ENCODE measurements around the gene FNDC5.

Gene FNDC5

GRCh38 chr1:32874860-32875752 lies 4.4 kb upstream of the FNDC5 start:
- in situ Hi-C loops (cut with HindIII; ENCODE audit: low pct_unique_long_range_greater_than_20kb, low sequenced_read_pairs) = no loop called here
- no peak for TF ChIP-seq JUND (IDR thresholded peaks at IDR 0.05; ENCODE audit: low read depth)
- no peak for DNase-seq (ENCODE audit: low read depth in 1 of 2, low spot score in 1 of 2)

GRCh38 chr1:32873484-32873883 lies 2.8 kb upstream of the FNDC5 start:
- in situ Hi-C loops (cut with HindIII; ENCODE audit: low pct_unique_long_range_greater_than_20kb, low sequenced_read_pairs) = no loop called here
- TF ChIP-seq JUND (IDR thresholded peaks at IDR 0.05; ENCODE audit: low read depth) = no peak
- DNase-seq (ENCODE audit: low read depth in 1 of 2, low spot score in 1 of 2) = no peak

GRCh38 chr1:32872192-32872460 lies 1.4 kb upstream of the FNDC5 start:
- in situ Hi-C loops (cut with HindIII; ENCODE audit: low pct_unique_long_range_greater_than_20kb, low sequenced_read_pairs) = no loop called here
- TF ChIP-seq JUND (IDR thresholded peaks at IDR 0.05; ENCODE audit: low read depth) = no peak
- no peak for DNase-seq (ENCODE audit: low read depth in 1 of 2, low spot score in 1 of 2)

- DNase-seq (ENCODE audit: low read depth in 1 of 2, low spot score in 1 of 2) = no peak
- in situ Hi-C loops (cut with HindIII; ENCODE audit: low pct_unique_long_range_greater_than_20kb, low sequenced_read_pairs) = no loop called here
These were observed 866 bp upstream of the FNDC5 start for GRCh38 chr1:32871364-32872191.

GRCh38 chr1:32869923-32870614 lies 643 bp downstream of the FNDC5 start:
- DNase-seq (ENCODE audit: low read depth in 1 of 2, low spot score in 1 of 2) = no peak
- no peak for TF ChIP-seq JUND (IDR thresholded peaks at IDR 0.05; ENCODE audit: low read depth)
- in situ Hi-C loops (cut with HindIII; ENCODE audit: low pct_unique_long_range_greater_than_20kb, low sequenced_read_pairs) = no loop called here

More at GRCh38 chr1:32871364-32872191, 866 bp upstream of the FNDC5 start:
- no peak for TF ChIP-seq JUND (IDR thresholded peaks at IDR 0.05; ENCODE audit: low read depth)

- TF ChIP-seq JUND (IDR thresholded peaks at IDR 0.05; ENCODE audit: low read depth) = no peak
- in situ Hi-C loops (cut with HindIII; ENCODE audit: low pct_unique_long_range_greater_than_20kb, low sequenced_read_pairs) = no loop called here
- no peak for DNase-seq (ENCODE audit: low read depth in 1 of 2, low spot score in 1 of 2)
These were observed 1.8 kb downstream of the FNDC5 start for GRCh38 chr1:32868806-32869455.

GRCh38 chr1:32868085-32868484 lies 2.6 kb downstream of the FNDC5 start:
- in situ Hi-C loops (cut with HindIII; ENCODE audit: low pct_unique_long_range_greater_than_20kb, low sequenced_read_pairs) = no loop called here

GRCh38 chr1:32867671-32868070 lies 3.0 kb downstream of the FNDC5 start:
- DNase-seq (ENCODE audit: low read depth in 1 of 2, low spot score in 1 of 2) = no peak
- TF ChIP-seq JUND (IDR thresholded peaks at IDR 0.05; ENCODE audit: low read depth) = no peak
- in situ Hi-C loops (cut with HindIII; ENCODE audit: low pct_unique_long_range_greater_than_20kb, low sequenced_read_pairs) = no loop called here

More at GRCh38 chr1:32868085-32868484, 2.6 kb downstream of the FNDC5 start:
- DNase-seq (ENCODE audit: low read depth in 1 of 2, low spot score in 1 of 2) = no peak
- TF ChIP-seq JUND (IDR thresholded peaks at IDR 0.05; ENCODE audit: low read depth) = no peak

GRCh38 chr1:32867151-32867550 lies 3.6 kb downstream of the FNDC5 start:
- no peak for TF ChIP-seq JUND (IDR thresholded peaks at IDR 0.05; ENCODE audit: low read depth)
- DNase-seq (ENCODE audit: low read depth in 1 of 2, low spot score in 1 of 2) = no peak
- in situ Hi-C loops (cut with HindIII; ENCODE audit: low pct_unique_long_range_greater_than_20kb, low sequenced_read_pairs) = no loop called here

GRCh38 chr1:32865639-32866405 lies 4.9 kb downstream of the FNDC5 start:
- TF ChIP-seq JUND (IDR thresholded peaks at IDR 0.05; ENCODE audit: low read depth) = no peak
- in situ Hi-C loops (cut with HindIII; ENCODE audit: low pct_unique_long_range_greater_than_20kb, low sequenced_read_pairs) = no loop called here
- no peak for DNase-seq (ENCODE audit: low read depth in 1 of 2, low spot score in 1 of 2)

- in situ Hi-C loops (cut with HindIII; ENCODE audit: low pct_unique_long_range_greater_than_20kb, low sequenced_read_pairs) = no loop called here
These were observed 6.2 kb downstream of the FNDC5 start for GRCh38 chr1:32864375-32865019.

More at GRCh38 chr1:32864375-32865019, 6.2 kb downstream of the FNDC5 start:
- DNase-seq (ENCODE audit: low read depth in 1 of 2, low spot score in 1 of 2) = no peak
- no peak for TF ChIP-seq JUND (IDR thresholded peaks at IDR 0.05; ENCODE audit: low read depth)

All from T47D (cell line).